ENCODE data around the gene RFPL4A.
"Not testable (repeated sequence)": the region's sequence is repeated elsewhere in the genome, so short reads cannot be mapped to it uniquely, and the experiment has no call there.

Gene RFPL4A

DNA sequence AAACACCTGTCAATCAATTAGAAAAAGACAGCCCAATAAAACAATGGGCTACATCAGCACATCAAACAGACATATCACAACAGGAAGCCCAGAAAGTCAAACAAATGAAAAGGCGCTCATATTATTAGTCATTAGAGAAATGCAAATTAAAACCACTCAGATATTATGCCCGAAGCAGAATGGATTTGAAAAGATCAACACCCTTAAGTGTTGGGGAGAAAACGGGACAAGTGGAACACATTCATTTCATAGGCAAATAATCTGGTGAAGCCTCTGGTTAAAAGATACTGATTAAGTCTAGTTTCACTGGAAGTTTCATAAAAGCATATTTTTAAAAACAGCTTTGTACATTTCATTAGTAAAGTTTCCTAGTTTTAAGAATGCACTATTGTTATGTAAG is 38.1 kb upstream of the RFPL4A start:
- TF ChIP-seq, protein P1, sequence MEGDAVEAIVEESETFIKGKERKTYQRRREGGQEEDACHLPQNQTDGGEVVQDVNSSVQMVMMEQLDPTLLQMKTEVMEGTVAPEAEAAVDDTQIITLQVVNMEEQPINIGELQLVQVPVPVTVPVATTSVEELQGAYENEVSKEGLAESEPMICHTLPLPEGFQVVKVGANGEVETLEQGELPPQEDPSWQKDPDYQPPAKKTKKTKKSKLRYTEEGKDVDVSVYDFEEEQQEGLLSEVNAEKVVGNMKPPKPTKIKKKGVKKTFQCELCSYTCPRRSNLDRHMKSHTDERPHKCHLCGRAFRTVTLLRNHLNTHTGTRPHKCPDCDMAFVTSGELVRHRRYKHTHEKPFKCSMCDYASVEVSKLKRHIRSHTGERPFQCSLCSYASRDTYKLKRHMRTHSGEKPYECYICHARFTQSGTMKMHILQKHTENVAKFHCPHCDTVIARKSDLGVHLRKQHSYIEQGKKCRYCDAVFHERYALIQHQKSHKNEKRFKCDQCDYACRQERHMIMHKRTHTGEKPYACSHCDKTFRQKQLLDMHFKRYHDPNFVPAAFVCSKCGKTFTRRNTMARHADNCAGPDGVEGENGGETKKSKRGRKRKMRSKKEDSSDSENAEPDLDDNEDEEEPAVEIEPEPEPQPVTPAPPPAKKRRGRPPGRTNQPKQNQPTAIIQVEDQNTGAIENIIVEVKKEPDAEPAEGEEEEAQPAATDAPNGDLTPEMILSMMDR (conservative IDR thresholded peaks at IDR 0.05; ENCODE audit: low read depth) = no peak
- ChIA-PET CTCF (no interaction called here), POLR2A (ENCODE audit: low non-redundant PET) (no interaction called here)
- no peak overlapping the region for H3K27ac ChIP-seq
- DNase-seq (ENCODE audit: low spot score) = no peak

DNA sequence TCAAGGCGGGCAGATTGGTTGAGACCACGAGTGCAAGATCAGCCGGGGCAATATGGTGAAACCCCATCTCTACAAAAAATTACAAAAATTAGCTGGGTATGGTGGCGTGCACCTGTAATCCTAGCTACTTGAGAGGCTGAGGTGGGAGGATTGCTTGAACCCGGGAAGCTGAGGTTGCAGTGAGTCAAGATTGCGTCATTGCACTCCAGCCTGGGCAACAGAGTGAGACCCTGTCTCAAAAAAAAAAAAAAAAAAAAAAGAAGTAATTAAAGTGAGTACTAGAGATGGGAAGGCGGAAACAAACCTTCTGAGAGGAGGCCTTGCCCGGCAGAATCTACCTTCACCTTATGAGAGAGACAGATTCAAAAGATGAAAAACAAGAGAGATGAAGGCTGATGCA is 35.4 kb upstream of the RFPL4A start:
- no peak for DNase-seq (ENCODE audit: low spot score)
- no peak overlapping the region for H3K27ac ChIP-seq
- CTCF ChIA-PET = no interaction called here
- TF ChIP-seq, protein P1 (conservative IDR thresholded peaks at IDR 0.05; ENCODE audit: low read depth) = no peak
- POLR2A ChIA-PET (ENCODE audit: low non-redundant PET) = no interaction called here

DNA sequence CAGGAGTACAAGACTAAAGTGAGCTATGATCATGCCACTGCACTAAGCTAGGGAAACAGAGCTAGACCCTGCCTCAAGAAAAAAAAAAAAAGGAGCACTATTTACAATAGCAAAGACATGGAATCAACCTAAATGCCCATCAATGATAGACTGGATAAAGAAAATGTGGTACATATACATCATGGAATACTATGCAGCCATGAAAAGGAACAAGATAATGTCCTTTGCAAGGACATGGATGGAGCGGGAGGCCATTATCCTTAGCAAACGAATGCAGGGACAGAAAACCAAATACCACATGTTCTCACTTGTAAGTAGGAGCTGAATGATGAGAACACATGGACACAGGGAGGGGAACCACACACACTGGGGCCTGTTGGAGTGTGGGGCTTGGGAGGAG is 28.5 kb upstream of the RFPL4A start:
- H3K27ac ChIP-seq; CTCF ChIA-PET; DNase-seq (ENCODE audit: low spot score); POLR2A ChIA-PET (ENCODE audit: low non-redundant PET): not testable (repeated sequence)

DNA sequence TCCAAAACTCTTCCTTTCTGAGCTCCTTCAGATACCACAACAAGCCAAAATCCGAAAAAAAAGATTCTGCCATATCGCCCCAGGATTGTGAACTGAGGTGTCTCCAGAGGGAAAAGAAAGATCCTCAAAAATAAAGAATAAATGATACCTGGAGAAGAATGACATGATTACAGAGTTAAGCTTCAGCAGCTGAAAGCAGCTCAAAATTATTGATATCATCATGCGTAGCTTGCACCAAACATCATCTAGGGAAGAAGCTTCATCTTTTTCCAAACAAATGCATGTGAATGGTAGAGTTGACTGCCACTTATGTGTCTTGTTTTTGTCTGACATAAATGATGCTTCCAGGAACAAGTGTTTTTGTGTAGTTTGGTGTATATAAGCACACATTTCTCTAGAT is 20.6 kb upstream of the RFPL4A start, which contains the start of gene NLRP9:
TSS of gene NLRP9 (minus strand) at position 101 of the 400 bp plus-strand sequence. CDS start at position 73, 28 bp downstream.
- no peak for DNase-seq (ENCODE audit: low spot score)
- ChIA-PET CTCF (interaction anchor here (0.7 kb wide), 1 partner anchor 47 kb away, joined by 3 read pairs; no protein-coding TSS in a partner anchor), POLR2A (ENCODE audit: low non-redundant PET) (no interaction called here)
- H3K27ac ChIP-seq = no peak within 1 kb of the TSS
- TF ChIP-seq, protein P1 (conservative IDR thresholded peaks at IDR 0.05; ENCODE audit: low read depth) = no peak

DNA sequence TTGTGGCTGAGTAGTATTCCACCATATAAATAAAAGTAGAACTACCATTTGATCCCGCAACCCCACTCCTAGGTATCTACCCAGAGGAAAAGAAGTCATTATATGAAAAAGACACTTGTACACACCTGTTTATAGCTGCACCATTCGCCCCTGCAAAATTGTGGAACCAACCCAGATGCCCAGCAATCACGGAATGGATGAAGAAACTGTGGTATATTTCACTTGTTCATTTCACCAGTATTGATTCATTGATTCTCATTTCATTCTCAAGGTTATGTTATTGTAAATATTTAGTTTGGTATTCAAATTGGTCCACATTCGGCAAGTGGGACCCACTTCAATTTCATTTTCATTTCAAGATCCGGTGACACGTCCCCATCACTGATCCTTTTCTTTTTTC is 8.2 kb upstream of the RFPL4A start:
- ChIA-PET CTCF (no interaction called here), POLR2A (ENCODE audit: low non-redundant PET) (no interaction called here)
- TF ChIP-seq, protein P1 (conservative IDR thresholded peaks at IDR 0.05; ENCODE audit: low read depth) = no peak
- DNase-seq (ENCODE audit: low spot score) = no peak
- no peak overlapping the region for H3K27ac ChIP-seq

DNA sequence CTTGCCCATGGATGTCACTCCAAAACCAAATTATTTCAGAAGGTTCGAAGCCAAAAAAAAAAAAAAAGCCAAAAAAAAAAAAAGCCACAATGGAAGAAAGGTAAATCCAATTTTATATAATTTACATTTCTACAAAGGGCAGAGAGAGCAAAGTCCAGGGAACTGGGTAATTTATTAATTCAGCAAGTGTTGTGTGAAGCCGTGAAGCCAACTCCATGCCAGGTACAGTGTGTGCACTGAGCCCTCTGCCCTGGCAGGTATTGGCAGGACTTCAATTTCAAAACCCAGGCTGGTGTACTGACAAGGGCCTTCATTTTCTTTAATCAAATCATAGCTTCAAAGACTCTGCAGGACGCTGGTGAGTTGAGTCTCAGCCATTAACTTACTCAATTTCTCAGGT is 5.5 kb upstream of the RFPL4A start:
- DNase-seq (ENCODE audit: low spot score) = no peak
- POLR2A ChIA-PET (ENCODE audit: low non-redundant PET) = no interaction called here
- no peak overlapping the region for H3K27ac ChIP-seq
- TF ChIP-seq, protein P1 (conservative IDR thresholded peaks at IDR 0.05; ENCODE audit: low read depth) = no peak
- CTCF ChIA-PET = no interaction called here

DNA sequence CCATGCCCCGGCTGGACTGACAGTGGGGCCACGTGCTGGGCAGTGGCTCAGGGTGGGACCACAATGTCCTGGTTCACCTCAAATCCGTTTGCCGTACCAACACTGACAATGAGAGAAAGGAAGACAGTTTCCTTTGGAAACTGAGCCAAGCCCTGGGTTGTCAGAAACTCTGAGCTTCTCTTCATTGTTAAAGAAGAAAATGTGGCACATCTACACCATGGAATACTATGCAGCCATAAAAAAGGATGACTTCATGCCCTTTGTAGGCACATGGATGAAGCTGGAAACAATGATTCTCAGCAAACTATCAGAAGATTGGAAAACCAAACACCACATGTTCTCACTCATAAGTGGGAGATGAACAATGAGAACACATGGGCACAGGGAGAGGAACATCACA is 2.1 kb upstream of the RFPL4A start:
- H3K27ac ChIP-seq; POLR2A ChIA-PET (ENCODE audit: low non-redundant PET); DNase-seq (ENCODE audit: low spot score): not testable (repeated sequence)
- CTCF ChIA-PET = interaction anchor here (0.6 kb wide), 1 partner anchor 1579 kb away, joined by 7 read pairs; no protein-coding TSS in a partner anchor

DNA sequence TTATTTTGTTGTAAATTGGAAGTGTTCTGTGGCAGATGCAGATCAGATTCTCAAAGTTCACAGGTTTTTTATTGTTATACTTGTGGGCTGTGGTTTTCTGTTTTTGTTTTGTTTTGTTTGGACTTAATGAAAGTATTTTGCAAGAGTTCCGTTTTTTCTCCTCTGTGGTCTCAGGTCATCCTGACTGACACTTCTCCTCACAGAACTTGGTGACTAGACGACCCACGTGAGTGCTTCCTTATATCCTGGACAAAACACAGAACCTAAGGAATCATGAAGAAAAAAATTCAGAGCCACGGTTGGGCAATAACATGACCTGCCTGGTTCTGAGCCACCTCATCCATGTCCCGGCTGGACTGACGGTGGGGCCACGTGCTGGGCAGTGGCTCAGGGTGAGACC is 7.6 kb downstream of the RFPL4A start:
- TF ChIP-seq, protein P1 (conservative IDR thresholded peaks at IDR 0.05; ENCODE audit: low read depth) = no peak
- no peak for DNase-seq (ENCODE audit: low spot score)
- no peak overlapping the region for H3K27ac ChIP-seq
- ChIA-PET POLR2A (ENCODE audit: low non-redundant PET) (no interaction called here), CTCF (no interaction called here)

DNA sequence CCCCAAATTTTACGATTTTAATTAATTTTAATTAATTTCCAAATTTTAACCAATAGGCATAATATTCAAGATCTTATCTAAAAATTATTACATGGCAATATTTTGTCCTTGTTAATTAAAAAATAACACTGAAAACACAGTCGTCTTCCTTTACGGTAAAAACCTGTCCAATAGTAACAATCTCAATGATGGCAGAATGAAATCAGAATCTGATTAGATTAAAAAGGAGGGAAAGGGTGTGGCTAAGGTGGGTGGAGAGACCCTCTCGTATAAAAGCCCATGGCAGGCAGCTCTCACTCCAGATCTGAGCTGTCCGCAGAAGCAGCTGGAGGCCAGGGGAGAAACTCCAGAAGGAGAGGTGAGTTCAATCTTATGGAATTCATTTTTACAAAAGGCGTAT is 9.9 kb downstream of the RFPL4A start, which contains the start of gene RFPL4AL1:
TSS of gene RFPL4AL1 (plus strand) at position 301 of the 400 bp plus-strand sequence. CDS start 2,687 bp downstream, outside the sequence.
- H3K27ac ChIP-seq; POLR2A ChIA-PET (ENCODE audit: low non-redundant PET); DNase-seq (ENCODE audit: low spot score); CTCF ChIA-PET: not testable (repeated sequence)

DNA sequence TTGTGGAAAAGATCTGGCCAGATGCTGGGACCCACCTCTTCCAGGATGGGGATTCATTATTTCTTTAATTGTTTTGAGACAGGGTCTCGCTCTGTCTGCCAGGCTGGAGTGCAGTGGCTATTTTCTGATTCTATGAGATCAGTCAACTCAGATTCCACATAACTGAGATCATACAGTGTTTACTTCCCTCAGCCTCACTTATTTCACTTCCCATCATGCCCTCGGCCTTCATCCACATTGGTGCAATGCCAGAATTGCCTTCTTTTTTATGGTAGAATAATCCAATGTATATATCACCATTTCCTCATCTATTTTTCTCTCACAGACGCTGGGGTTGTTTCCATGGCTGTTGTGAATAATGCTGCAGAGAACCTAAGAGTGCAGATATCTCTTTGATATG is 10.7 kb downstream of the RFPL4A start:
- CTCF ChIA-PET; POLR2A ChIA-PET (ENCODE audit: low non-redundant PET); DNase-seq (ENCODE audit: low spot score); H3K27ac ChIP-seq: not testable (repeated sequence)
